Measurements from ENCODE around the gene SELP. TPM values are rescaled to one million over a fixed set of nuclear protein-coding genes. Genes with fewer than 3 reads are reported as not detected.

SELP gene
- total and polyA plus RNA-seq, 2 of the 8 experiments (the other 6 are each of a cell fraction or from before 2014, with no cell fraction given), result not detected

DNA sequence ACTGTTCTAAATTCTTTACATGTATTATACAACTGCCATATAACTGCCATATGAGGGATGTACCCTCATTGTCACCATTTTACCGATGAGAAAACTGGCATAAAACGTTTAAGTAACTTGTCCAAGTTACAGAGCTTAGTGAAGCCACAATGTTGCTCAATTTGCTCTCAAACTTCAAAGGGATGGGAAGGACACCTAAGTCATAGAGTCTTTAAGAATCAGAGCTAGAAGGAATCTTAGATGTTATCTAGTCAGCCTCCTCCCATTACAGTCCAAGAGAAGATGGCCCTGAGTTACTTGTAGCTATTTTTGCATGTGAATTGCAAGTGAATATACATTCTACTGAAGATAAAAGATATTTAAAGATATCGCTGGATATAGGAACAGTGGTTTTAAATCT lies 49.8 kb upstream of the SELP start (continued):
- TF ChIP-seq, protein P1, sequence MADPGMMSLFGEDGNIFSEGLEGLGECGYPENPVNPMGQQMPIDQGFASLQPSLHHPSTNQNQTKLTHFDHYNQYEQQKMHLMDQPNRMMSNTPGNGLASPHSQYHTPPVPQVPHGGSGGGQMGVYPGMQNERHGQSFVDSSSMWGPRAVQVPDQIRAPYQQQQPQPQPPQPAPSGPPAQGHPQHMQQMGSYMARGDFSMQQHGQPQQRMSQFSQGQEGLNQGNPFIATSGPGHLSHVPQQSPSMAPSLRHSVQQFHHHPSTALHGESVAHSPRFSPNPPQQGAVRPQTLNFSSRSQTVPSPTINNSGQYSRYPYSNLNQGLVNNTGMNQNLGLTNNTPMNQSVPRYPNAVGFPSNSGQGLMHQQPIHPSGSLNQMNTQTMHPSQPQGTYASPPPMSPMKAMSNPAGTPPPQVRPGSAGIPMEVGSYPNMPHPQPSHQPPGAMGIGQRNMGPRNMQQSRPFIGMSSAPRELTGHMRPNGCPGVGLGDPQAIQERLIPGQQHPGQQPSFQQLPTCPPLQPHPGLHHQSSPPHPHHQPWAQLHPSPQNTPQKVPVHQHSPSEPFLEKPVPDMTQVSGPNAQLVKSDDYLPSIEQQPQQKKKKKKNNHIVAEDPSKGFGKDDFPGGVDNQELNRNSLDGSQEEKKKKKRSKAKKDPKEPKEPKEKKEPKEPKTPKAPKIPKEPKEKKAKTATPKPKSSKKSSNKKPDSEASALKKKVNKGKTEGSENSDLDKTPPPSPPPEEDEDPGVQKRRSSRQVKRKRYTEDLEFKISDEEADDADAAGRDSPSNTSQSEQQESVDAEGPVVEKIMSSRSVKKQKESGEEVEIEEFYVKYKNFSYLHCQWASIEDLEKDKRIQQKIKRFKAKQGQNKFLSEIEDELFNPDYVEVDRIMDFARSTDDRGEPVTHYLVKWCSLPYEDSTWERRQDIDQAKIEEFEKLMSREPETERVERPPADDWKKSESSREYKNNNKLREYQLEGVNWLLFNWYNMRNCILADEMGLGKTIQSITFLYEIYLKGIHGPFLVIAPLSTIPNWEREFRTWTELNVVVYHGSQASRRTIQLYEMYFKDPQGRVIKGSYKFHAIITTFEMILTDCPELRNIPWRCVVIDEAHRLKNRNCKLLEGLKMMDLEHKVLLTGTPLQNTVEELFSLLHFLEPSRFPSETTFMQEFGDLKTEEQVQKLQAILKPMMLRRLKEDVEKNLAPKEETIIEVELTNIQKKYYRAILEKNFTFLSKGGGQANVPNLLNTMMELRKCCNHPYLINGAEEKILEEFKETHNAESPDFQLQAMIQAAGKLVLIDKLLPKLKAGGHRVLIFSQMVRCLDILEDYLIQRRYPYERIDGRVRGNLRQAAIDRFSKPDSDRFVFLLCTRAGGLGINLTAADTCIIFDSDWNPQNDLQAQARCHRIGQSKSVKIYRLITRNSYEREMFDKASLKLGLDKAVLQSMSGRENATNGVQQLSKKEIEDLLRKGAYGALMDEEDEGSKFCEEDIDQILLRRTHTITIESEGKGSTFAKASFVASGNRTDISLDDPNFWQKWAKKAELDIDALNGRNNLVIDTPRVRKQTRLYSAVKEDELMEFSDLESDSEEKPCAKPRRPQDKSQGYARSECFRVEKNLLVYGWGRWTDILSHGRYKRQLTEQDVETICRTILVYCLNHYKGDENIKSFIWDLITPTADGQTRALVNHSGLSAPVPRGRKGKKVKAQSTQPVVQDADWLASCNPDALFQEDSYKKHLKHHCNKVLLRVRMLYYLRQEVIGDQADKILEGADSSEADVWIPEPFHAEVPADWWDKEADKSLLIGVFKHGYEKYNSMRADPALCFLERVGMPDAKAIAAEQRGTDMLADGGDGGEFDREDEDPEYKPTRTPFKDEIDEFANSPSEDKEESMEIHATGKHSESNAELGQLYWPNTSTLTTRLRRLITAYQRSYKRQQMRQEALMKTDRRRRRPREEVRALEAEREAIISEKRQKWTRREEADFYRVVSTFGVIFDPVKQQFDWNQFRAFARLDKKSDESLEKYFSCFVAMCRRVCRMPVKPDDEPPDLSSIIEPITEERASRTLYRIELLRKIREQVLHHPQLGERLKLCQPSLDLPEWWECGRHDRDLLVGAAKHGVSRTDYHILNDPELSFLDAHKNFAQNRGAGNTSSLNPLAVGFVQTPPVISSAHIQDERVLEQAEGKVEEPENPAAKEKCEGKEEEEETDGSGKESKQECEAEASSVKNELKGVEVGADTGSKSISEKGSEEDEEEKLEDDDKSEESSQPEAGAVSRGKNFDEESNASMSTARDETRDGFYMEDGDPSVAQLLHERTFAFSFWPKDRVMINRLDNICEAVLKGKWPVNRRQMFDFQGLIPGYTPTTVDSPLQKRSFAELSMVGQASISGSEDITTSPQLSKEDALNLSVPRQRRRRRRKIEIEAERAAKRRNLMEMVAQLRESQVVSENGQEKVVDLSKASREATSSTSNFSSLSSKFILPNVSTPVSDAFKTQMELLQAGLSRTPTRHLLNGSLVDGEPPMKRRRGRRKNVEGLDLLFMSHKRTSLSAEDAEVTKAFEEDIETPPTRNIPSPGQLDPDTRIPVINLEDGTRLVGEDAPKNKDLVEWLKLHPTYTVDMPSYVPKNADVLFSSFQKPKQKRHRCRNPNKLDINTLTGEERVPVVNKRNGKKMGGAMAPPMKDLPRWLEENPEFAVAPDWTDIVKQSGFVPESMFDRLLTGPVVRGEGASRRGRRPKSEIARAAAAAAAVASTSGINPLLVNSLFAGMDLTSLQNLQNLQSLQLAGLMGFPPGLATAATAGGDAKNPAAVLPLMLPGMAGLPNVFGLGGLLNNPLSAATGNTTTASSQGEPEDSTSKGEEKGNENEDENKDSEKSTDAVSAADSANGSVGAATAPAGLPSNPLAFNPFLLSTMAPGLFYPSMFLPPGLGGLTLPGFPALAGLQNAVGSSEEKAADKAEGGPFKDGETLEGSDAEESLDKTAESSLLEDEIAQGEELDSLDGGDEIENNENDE (IDR thresholded peaks at IDR 0.05; ENCODE audit: insufficient replicate concordance, low read length), result no peak
- TF ChIP-seq SIX5 (IDR thresholded peaks at IDR 0.05; ENCODE audit: low read depth, low read length) (no peak), SAP30 (IDR thresholded peaks at IDR 0.05; ENCODE audit: insufficient read depth, insufficient replicate concordance, low read length) (no peak), SRF (IDR thresholded peaks at IDR 0.05; ENCODE audit: low read depth, low read length) (no peak), BACH1 (IDR thresholded peaks at IDR 0.05; ENCODE audit: low read length) (no peak), SP2 (IDR thresholded peaks at IDR 0.05; ENCODE audit: low read length) (no peak), CBX5 (IDR thresholded peaks at IDR 0.05; ENCODE audit: low read depth, low read length) (no peak), RAD21 (IDR thresholded peaks at IDR 0.05 in 1 of 2, conservative IDR thresholded peaks at IDR 0.05 in 1 of 2; ENCODE audit: low read depth in 2 of 2, low read length in 2 of 2) (no peak), CREB1 (IDR thresholded peaks at IDR 0.05) (no peak)
- TF ChIP-seq, protein P2, sequence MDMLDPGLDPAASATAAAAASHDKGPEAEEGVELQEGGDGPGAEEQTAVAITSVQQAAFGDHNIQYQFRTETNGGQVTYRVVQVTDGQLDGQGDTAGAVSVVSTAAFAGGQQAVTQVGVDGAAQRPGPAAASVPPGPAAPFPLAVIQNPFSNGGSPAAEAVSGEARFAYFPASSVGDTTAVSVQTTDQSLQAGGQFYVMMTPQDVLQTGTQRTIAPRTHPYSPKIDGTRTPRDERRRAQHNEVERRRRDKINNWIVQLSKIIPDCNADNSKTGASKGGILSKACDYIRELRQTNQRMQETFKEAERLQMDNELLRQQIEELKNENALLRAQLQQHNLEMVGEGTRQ (IDR thresholded peaks at IDR 0.05; ENCODE audit: low read length), result no peak
